ENCODE data around the gene HOXD9.
A peak's percentile ranks its signal among the peaks of the same experiment; 100 is the strongest.

HOXD9 gene

DNA sequence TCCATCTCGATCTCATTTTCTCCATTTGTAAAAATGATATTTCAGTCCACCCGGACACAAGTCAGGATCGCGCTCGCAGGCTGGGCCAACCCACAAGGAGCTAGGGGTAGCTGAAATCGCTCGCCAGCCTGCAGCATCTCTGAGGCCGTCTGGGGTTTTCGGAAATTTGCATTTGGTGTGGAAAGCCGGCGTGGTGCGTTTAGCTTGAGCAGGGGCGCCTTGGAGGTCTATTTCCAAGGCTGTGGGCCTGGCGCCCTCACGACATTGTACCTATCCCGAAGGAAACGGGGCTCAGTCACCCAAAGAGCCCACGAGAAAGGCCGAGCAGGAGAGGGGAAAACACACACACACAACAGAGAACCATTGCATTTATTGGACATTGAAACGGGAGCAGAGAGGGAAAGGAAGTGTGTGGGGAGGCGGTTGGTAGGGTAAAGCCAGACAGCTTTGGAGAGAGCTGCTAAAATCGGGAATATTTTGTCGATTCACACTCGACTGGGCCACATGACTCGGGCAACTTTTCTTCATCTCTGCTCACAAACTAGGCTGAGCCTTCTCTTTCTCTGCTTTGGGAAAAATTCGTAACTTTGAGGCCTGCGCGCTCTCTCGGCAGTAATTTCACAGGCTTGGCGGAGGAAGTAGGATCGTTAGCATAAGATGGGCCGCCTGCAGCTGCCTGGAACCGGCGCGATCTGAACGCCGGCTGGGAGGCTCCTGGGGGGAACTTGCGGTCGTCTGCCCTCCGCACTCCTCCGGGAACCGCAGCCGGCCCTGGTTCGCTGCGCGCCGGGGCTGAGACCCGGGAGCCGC, 5.9 kb downstream of the HOXD9 start:
- Histone ChIP-seq H3K4me1 (ENCODE audit: control extremely low read depth in 1 of 4, control insufficient read depth in 4 of 4, insufficient read depth in 4 of 4, low read length in 3 of 4) (peaks cover 4 to 14% (median 9%) of the 10 kb centered on the region in 4 experiments), H3K27me3 (replicated peaks in 2 of 5; ENCODE audit: control insufficient read depth in 4 of 5, insufficient read depth in 5 of 5, low read length in 4 of 5) (peaks cover 30 to 99% (median 69%) of the 10 kb centered on the region in 5 experiments), H3K9me3 (ENCODE audit: control extremely low read depth in 1 of 5, control insufficient read depth in 4 of 5, insufficient read depth in 2 of 5, low read depth in 1 of 5, low read length in 4 of 5) (no peaks in the 10 kb centered on the region), H3K4me3 (ENCODE audit: control insufficient read depth in 1 of 7, extremely low read depth in 1 of 7, insufficient read depth in 4 of 7, low read depth in 2 of 7, low read length in 6 of 7) (no peak overlapping the region), H3K27ac (ENCODE audit: insufficient read depth in 1 of 2, low read depth in 1 of 2, low read length in 2 of 2, poor library complexity in 1 of 2, severe bottlenecking in 2 of 2) (no peak overlapping the region), H3K36me3 (ENCODE audit: control insufficient read depth in 4 of 4, insufficient read depth in 4 of 4, low read length in 3 of 4) (no peaks in the 10 kb centered on the region)
- WGBS (ENCODE audit: insufficient coverage): 8% methylated on average over 30 of the region's 49 CpGs
- peak in 1 of 3 donors; percentile 36 for DNase-seq
- ChIA-PET POLR2A (no interaction called here), CTCF (interaction anchor here (0.8 to 4.6 kb wide), 13 partner anchors 11 to 1035 kb away, joined by 3 to 44 read pairs (median 5); partner anchors contain the start of gene HOXD12)

DNA sequence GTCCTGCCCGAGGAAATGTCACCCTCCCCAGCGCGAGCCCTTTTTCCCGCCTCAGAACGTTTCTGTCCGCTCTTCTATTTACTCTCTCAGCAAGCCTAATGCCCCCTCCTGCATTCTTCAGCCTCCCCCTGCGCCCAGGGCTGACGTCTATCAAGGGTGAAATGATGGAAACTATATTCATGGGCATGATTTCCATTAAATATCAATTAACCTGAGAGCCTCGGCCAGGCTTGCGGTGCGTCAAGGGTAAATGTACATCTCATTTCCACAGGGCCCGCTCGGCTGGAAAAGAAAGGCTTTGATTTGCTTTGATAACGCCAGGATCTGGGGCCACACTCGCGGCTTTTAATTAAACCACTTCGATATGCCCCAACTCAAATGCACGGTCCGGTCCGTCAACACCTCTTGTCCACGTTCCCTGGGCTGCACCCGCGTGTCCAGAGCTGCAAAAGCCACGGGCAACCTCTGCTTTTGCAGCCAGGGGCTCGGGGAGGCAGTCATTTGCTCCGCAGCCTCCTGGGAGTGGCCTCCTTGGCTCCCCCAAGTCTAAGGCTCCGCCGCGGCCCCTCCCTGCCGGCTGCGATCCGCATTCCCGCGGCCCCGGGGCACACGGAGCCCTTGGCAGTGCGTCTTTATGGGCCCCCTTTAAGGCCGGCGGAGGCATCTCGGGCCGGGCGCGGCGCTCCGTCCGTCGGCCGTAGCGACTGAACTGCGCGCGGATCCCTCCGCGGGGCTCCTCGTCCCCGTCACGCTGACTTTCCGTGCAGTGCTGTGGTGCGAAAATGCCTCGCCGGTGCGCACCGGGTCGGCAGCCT, 6.7 kb downstream of the HOXD9 start, which contains the start of gene HOXD8:
HOXD8 (plus strand) TSS at position 724 of the 815 bp plus-strand sequence. CDS start 662 bp downstream, outside the sequence.
- H3K4me1 ChIP-seq (ENCODE audit: control extremely low read depth in 1 of 4, control insufficient read depth in 4 of 4, insufficient read depth in 4 of 4, low read length in 3 of 4): peaks cover 4 to 14% (median 9%) of the 10 kb centered on the region in 4 experiments
- CTCF ChIA-PET: interaction anchor here (0.8 to 4.6 kb wide), 5 partner anchors 19 to 1020 kb away, joined by 3 to 32 read pairs (median 3); no protein-coding TSS in a partner anchor
- POLR2A ChIA-PET: no interaction called here
- no peaks in the 10 kb centered on the region for H3K9me3 ChIP-seq (ENCODE audit: control extremely low read depth in 1 of 5, control insufficient read depth in 4 of 5, insufficient read depth in 2 of 5, low read depth in 1 of 5, low read length in 4 of 5)
- H3K27ac ChIP-seq (ENCODE audit: insufficient read depth in 1 of 2, low read depth in 1 of 2, low read length in 2 of 2, poor library complexity in 1 of 2, severe bottlenecking in 2 of 2): no peak within 1 kb of the TSS
- H3K36me3 ChIP-seq (ENCODE audit: control insufficient read depth in 4 of 4, insufficient read depth in 4 of 4, low read length in 3 of 4): no peaks in the 10 kb centered on the region
- peaks cover 36 to 99% (median 64%) of the 10 kb centered on the region in 5 experiments for H3K27me3 ChIP-seq (replicated peaks in 2 of 5; ENCODE audit: control insufficient read depth in 4 of 5, insufficient read depth in 5 of 5, low read length in 4 of 5)
- peak; percentile 51 to 68 (median 53) for DNase-seq
- 4% methylated on average over 31 of the region's 64 CpGs for WGBS (ENCODE audit: insufficient coverage)
- peak within 1 kb of the TSS in 3 of 7 experiments; percentile 16 to 26 (median 23) for H3K4me3 ChIP-seq (ENCODE audit: control insufficient read depth in 1 of 7, extremely low read depth in 1 of 7, insufficient read depth in 4 of 7, low read depth in 2 of 7, low read length in 6 of 7)

DNA sequence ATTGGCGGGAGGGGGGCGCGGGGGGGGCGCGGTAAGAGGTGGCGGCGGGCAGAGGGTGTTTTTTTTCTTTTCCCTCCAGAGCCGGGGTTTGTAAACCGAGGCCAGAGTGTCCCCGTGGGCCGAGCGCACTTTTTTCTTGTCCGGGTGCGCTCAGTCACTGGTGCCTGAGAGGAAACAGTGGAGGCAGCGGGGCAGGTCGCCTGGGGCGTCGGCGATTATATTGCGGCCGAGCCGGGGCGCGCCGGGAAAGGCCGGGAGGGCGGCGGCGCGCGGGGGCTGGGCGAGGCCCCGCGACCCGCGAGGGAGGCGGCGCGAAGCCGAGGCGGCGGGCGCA, 7.3 kb downstream of the HOXD9 start:
- no peak for DNase-seq
- no peaks in the 10 kb centered on the region for H3K9me3 ChIP-seq (ENCODE audit: control extremely low read depth in 1 of 5, control insufficient read depth in 4 of 5, insufficient read depth in 2 of 5, low read depth in 1 of 5, low read length in 4 of 5)
- no peak overlapping the region for H3K27ac ChIP-seq (ENCODE audit: insufficient read depth in 1 of 2, low read depth in 1 of 2, low read length in 2 of 2, poor library complexity in 1 of 2, severe bottlenecking in 2 of 2)
- peaks cover 40 to 99% (median 63%) of the 10 kb centered on the region in 5 experiments for H3K27me3 ChIP-seq (replicated peaks in 2 of 5; ENCODE audit: control insufficient read depth in 4 of 5, insufficient read depth in 5 of 5, low read length in 4 of 5)
- POLR2A ChIA-PET: no interaction called here
- under 1% methylated on average over 36 of the region's 43 CpGs for WGBS (ENCODE audit: insufficient coverage)
- peak overlapping the region in 2 of 7 experiments; percentile 23 to 26 for H3K4me3 ChIP-seq (ENCODE audit: control insufficient read depth in 1 of 7, extremely low read depth in 1 of 7, insufficient read depth in 4 of 7, low read depth in 2 of 7, low read length in 6 of 7)
- no peaks in the 10 kb centered on the region for H3K36me3 ChIP-seq (ENCODE audit: control insufficient read depth in 4 of 4, insufficient read depth in 4 of 4, low read length in 3 of 4)
- CTCF ChIA-PET: interaction anchor here (1.0 kb wide), 1 partner anchor 505 kb away, joined by 3 read pairs; no protein-coding TSS in a partner anchor
- H3K4me1 ChIP-seq (ENCODE audit: control extremely low read depth in 1 of 4, control insufficient read depth in 4 of 4, insufficient read depth in 4 of 4, low read length in 3 of 4): peaks cover 4 to 14% (median 9%) of the 10 kb centered on the region in 4 experiments

DNA sequence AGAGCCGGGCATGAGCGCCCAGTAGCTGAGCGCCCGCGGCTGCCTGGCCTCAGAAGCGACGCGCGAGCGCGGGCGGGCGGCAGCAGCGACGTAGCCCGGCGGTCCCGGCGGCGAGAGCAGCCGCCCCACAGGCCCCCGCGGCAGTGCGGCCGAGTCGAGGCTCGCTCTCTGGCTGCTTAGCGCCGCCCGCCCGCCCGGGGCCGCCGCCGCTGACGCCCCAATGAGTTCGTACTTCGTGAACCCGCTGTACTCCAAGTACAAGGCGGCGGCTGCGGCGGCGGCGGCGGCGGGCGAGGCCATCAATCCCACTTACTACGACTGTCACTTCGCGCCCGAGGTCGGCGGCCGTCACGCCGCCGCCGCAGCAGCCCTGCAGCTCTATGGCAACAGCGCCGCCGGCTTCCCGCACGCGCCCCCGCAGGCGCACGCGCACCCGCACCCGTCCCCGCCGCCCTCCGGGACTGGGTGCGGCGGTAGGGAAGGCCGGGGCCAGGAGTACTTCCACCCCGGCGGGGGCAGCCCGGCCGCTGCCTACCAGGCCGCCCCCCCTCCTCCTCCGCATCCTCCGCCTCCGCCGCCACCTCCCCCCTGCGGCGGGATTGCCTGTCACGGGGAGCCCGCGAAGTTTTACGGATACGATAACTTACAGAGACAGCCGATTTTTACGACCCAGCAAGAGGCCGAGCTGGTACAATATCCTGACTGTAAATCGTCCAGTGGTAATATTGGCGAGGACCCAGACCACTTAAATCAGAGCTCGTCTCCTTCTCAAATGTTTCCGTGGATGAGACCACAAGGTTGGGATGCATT, 7.8 kb downstream of the HOXD9 start:
- Histone ChIP-seq H3K4me1 (ENCODE audit: control extremely low read depth in 1 of 4, control insufficient read depth in 4 of 4, insufficient read depth in 4 of 4, low read length in 3 of 4) (peaks cover 4 to 14% (median 9%) of the 10 kb centered on the region in 4 experiments), H3K9me3 (ENCODE audit: control extremely low read depth in 1 of 5, control insufficient read depth in 4 of 5, insufficient read depth in 2 of 5, low read depth in 1 of 5, low read length in 4 of 5) (no peaks in the 10 kb centered on the region), H3K27me3 (replicated peaks in 2 of 5; ENCODE audit: control insufficient read depth in 4 of 5, insufficient read depth in 5 of 5, low read length in 4 of 5) (peaks cover 46 to 99% (median 62%) of the 10 kb centered on the region in 5 experiments), H3K4me3 (ENCODE audit: control insufficient read depth in 1 of 7, extremely low read depth in 1 of 7, insufficient read depth in 4 of 7, low read depth in 2 of 7, low read length in 6 of 7) (peak overlapping the region in 2 of 7 experiments; percentile 23 to 26), H3K27ac (ENCODE audit: insufficient read depth in 1 of 2, low read depth in 1 of 2, low read length in 2 of 2, poor library complexity in 1 of 2, severe bottlenecking in 2 of 2) (no peak overlapping the region), H3K36me3 (ENCODE audit: control insufficient read depth in 4 of 4, insufficient read depth in 4 of 4, low read length in 3 of 4) (no peaks in the 10 kb centered on the region)
- under 1% methylated on average over 94 of the region's 100 CpGs for WGBS (ENCODE audit: insufficient coverage)
- ChIA-PET CTCF (interaction anchor here (0.5 to 3.4 kb wide), 11 partner anchors 12 to 524 kb away, joined by 3 to 40 read pairs (median 3); no protein-coding TSS in a partner anchor), POLR2A (interaction anchor here (0.6 kb wide), 1 partner anchor 1008 kb away, joined by 3 read pairs; no protein-coding TSS in a partner anchor)
- DNase-seq: peak in 1 of 3 donors; percentile 62

DNA sequence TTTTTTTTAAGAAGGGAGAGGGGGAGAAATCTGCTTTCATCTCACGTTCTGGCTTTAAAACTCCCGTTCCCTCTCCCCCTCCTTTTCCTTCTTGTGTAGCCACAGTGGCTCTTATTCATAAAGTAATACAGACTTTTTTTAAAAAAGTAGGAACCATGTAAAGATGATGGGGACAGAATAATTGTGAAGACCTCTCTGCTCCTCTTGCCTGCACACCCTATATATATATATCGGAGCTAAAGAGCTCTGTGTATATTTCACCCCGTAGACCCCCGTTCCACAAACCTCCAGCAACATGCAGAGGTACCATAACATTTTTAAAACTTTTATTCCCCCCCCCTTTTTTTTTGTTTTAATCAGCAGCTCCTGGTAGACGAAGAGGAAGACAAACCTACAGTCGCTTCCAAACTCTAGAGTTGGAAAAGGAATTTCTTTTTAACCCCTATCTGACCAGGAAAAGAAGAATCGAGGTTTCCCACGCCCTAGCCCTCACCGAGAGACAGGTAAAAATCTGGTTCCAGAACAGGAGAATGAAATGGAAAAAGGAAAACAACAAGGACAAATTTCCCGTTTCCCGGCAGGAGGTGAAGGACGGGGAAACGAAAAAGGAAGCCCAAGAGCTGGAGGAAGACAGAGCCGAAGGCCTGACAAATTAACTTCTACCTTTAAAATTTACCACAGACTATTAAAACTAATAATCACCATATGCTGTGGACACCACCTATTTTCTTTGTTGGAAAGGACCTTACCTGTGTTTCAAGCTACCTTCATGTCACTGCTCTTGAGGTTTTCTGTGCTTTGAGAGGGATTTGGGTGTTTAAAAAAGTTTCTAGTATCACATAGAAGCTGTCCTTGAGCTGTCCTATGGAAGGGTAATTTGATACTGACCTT, 8.7 kb downstream of the HOXD9 start:
- DNase-seq: no peak
- WGBS (ENCODE audit: insufficient coverage): 8% methylated on average over 9 of the region's 15 CpGs
- peaks cover 4 to 14% (median 9%) of the 10 kb centered on the region in 4 experiments for H3K4me1 ChIP-seq (ENCODE audit: control extremely low read depth in 1 of 4, control insufficient read depth in 4 of 4, insufficient read depth in 4 of 4, low read length in 3 of 4)
- H3K4me3 ChIP-seq (ENCODE audit: control insufficient read depth in 1 of 7, extremely low read depth in 1 of 7, insufficient read depth in 4 of 7, low read depth in 2 of 7, low read length in 6 of 7): no peak overlapping the region
- H3K27me3 ChIP-seq (replicated peaks in 2 of 5; ENCODE audit: control insufficient read depth in 4 of 5, insufficient read depth in 5 of 5, low read length in 4 of 5): peaks cover 49 to 99% (median 64%) of the 10 kb centered on the region in 5 experiments
- no peaks in the 10 kb centered on the region for H3K36me3 ChIP-seq (ENCODE audit: control insufficient read depth in 4 of 4, insufficient read depth in 4 of 4, low read length in 3 of 4)
- POLR2A ChIA-PET: interaction anchor here (0.6 kb wide), 1 partner anchor 1008 kb away, joined by 3 read pairs; no protein-coding TSS in a partner anchor
- CTCF ChIA-PET: interaction anchor here (0.5 to 3.4 kb wide), 17 partner anchors 11 to 523 kb away, joined by 3 to 40 read pairs (median 3); partner anchors contain the start of gene HOXD13
- no peak overlapping the region for H3K27ac ChIP-seq (ENCODE audit: insufficient read depth in 1 of 2, low read depth in 1 of 2, low read length in 2 of 2, poor library complexity in 1 of 2, severe bottlenecking in 2 of 2)
- no peaks in the 10 kb centered on the region for H3K9me3 ChIP-seq (ENCODE audit: control extremely low read depth in 1 of 5, control insufficient read depth in 4 of 5, insufficient read depth in 2 of 5, low read depth in 1 of 5, low read length in 4 of 5)

DNA sequence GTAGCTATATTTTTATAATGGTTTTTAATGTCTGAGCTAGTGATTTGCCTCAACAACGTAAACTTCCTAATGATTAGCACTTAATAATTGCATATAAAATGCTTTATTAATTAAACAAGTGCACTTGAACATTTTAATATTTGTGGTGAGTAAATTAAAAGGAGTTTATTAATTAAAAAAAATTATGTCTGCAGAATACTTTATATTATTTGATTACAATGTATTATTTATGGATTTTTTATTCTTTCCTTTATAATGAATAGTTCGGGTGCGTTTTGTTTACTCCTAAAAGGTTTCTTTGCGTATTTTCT, 9.3 kb downstream of the HOXD9 start:
- peaks cover 46 to 99% (median 68%) of the 10 kb centered on the region in 5 experiments for H3K27me3 ChIP-seq (replicated peaks in 2 of 5; ENCODE audit: control insufficient read depth in 4 of 5, insufficient read depth in 5 of 5, low read length in 4 of 5)
- H3K4me3 ChIP-seq (ENCODE audit: control insufficient read depth in 1 of 7, extremely low read depth in 1 of 7, insufficient read depth in 4 of 7, low read depth in 2 of 7, low read length in 6 of 7): no peak overlapping the region
- no peak for DNase-seq
- WGBS (ENCODE audit: insufficient coverage): no CpG with 5 or more reads among the region's 4 CpGs
- no peak overlapping the region for H3K27ac ChIP-seq (ENCODE audit: insufficient read depth in 1 of 2, low read depth in 1 of 2, low read length in 2 of 2, poor library complexity in 1 of 2, severe bottlenecking in 2 of 2)
- ChIA-PET POLR2A (no interaction called here), CTCF (interaction anchor here (0.8 to 3.4 kb wide), 13 partner anchors 9 to 522 kb away, joined by 3 to 40 read pairs (median 3); partner anchors contain the start of genes HOXD13 and HOXD9)
- H3K36me3 ChIP-seq (ENCODE audit: control insufficient read depth in 4 of 4, insufficient read depth in 4 of 4, low read length in 3 of 4): no peaks in the 10 kb centered on the region
- no peaks in the 10 kb centered on the region for H3K9me3 ChIP-seq (ENCODE audit: control extremely low read depth in 1 of 5, control insufficient read depth in 4 of 5, insufficient read depth in 2 of 5, low read depth in 1 of 5, low read length in 4 of 5)
- peaks cover 4 to 19% (median 14%) of the 10 kb centered on the region in 4 experiments for H3K4me1 ChIP-seq (ENCODE audit: control extremely low read depth in 1 of 4, control insufficient read depth in 4 of 4, insufficient read depth in 4 of 4, low read length in 3 of 4)
